ENCODE results near the gene PLEKHG2. TPM values are rescaled to one million over a fixed set of nuclear protein-coding genes. Genes with fewer than 3 reads are reported as not detected.

The PLEKHG2 gene
- total and polyA plus RNA-seq, 9 of the 15 experiments (the other 6 are each of a cell fraction or from before 2014, with no cell fraction given): 0.98 to 45.7 (median 9.8) TPM

GRCh38 chr19:39412867-39413271 lies 400 bp downstream of the PLEKHG2 start:
- Histone ChIP-seq H3K79me2 (ENCODE audit: control insufficient read depth, insufficient read depth, low read length) (peaks cover 50% of the 10 kb centered on the region), H3K4me1 (replicated peaks in 1 of 2; ENCODE audit: control insufficient read depth in 2 of 2, insufficient read depth in 2 of 2, low read length in 2 of 2) (peaks cover 36 to 75% of the 10 kb centered on the region in 2 experiments), H3K27ac (ENCODE audit: extremely low read depth, low read depth, low read length) (peak overlapping the region; percentile 84), H3K4me3 (peak overlapping the region; percentile 71), H3K27me3 (ENCODE audit: control insufficient read depth in 2 of 2, insufficient read depth in 2 of 2, low read length in 2 of 2) (no peaks in the 10 kb centered on the region), H2AFZ (ENCODE audit: low read depth, low read length) (peak overlapping the region; percentile 78), H3K9me3 (replicated peaks; ENCODE audit: control insufficient read depth, insufficient read depth, low read depth, low read length) (no peaks in the 10 kb centered on the region), H3K9ac (ENCODE audit: insufficient read depth in 1 of 2, low read depth in 2 of 2, low read length in 2 of 2) (peak overlapping the region; percentile 86 to 97), H4K20me1 (replicated peaks; ENCODE audit: control insufficient read depth, insufficient read depth, low read length) (peaks cover 4% of the 10 kb centered on the region; the same call in 1 of the 2 replicates), H3K9me1 (ENCODE audit: control insufficient read depth, insufficient read depth, low read length) (no peaks in the 10 kb centered on the region), H3K36me3 (ENCODE audit: control insufficient read depth, insufficient read depth, low read length) (peaks cover 23% of the 10 kb centered on the region; the same call in 2 of the 3 replicates), H3K4me2 (ENCODE audit: insufficient read depth, low read length) (peak overlapping the region; percentile 77)
- POLR2A ChIA-PET: interaction anchor here (0.6 to 1.7 kb wide), 5 partner anchors 11 to 23 kb away, joined by 3 to 15 read pairs (median 5); partner anchors contain the start of genes MED29, PAF1 and RPS16
- WGBS (ENCODE audit: insufficient coverage, low coverage, missing lambda C conversion rate): 0% methylated on average over 21 of the region's 24 CpGs
- FAIRE-seq: no peak
- intact Hi-C loops (cut with micrococcal nuclease): loop anchor here (1.0 to 5.0 kb wide), 3 partner anchors 16 to 291 kb away; no protein-coding TSS in a partner anchor
- peak in 1 of 4 experiments; percentile 22 for DNase-seq (ENCODE audit: extremely low read depth in 1 of 4, low spot score in 3 of 4)
- ATAC-seq: no peak
- in situ Hi-C loops (cut with MboI): no loop called here
- no TSS peak for BruUV-seq (replicated peaks)
- CTCF ChIA-PET (ENCODE audit: low intra/inter-chr PET ratio): interaction anchor here (0.7 to 3.7 kb wide), 7 partner anchors 11 to 302 kb away, joined by 3 to 74 read pairs (median 4); no protein-coding TSS in a partner anchor
- TF ChIP-seq CTCF (IDR thresholded peaks at IDR 0.05 in 2 of 3, conservative IDR thresholded peaks at IDR 0.05 in 1 of 3; ENCODE audit: insufficient read depth in 2 of 3, low read depth in 1 of 3, low read length in 3 of 3) (peak in 1 of 3 experiments; percentile 86; a peak in 1 of 6 replicates), ARID1B (IDR thresholded peaks at IDR 0.05) (0 out of 2 replicates have a peak, but pooled peaks have one; percentile 6), CREB1 (IDR thresholded peaks at IDR 0.05) (no peak), CREB1 (CRISPR knock-in tag; IDR thresholded peaks at IDR 0.05) (peak; percentile 40; the same call in 1 of the 2 replicates), RFX1 (IDR thresholded peaks at IDR 0.05) (no peak), ZFX (CRISPR knock-in tag; IDR thresholded peaks at IDR 0.05) (peak; percentile 39; the same call in 1 of the 2 replicates), MAX (CRISPR knock-in tag; IDR thresholded peaks at IDR 0.05) (peak; percentile 24; the same call in 1 of the 2 replicates), HDAC1 (IDR thresholded peaks at IDR 0.05) (0 out of 4 replicates have a peak, but pooled peaks of 1 of the 2 experiments have one; percentile 6), RBFOX2 (IDR thresholded peaks at IDR 0.05; ENCODE audit: low read depth, low read length) (peak; percentile 64), XRCC5 (IDR thresholded peaks at IDR 0.05; ENCODE audit: low read depth, low read length) (0 out of 2 replicates have a peak, but pooled peaks have one; percentile 5), DMBX1 (CRISPR knock-in tag; IDR thresholded peaks at IDR 0.05; ENCODE audit: borderline replicate concordance) (no peak), SIN3B (IDR thresholded peaks at IDR 0.05; ENCODE audit: low read depth) (peak; percentile 6; the same call in 1 of the 2 replicates), ZEB2 (IDR thresholded peaks at IDR 0.05) (0 out of 2 replicates have a peak, but pooled peaks have one; percentile 31), BRD9 (IDR thresholded peaks at IDR 0.05; ENCODE audit: low read depth, partially characterized antibody) (peak; percentile 6), ZBTB2 (IDR thresholded peaks at IDR 0.05) (0 out of 2 replicates have a peak, but pooled peaks have one; percentile 10), PHF8 (IDR thresholded peaks at IDR 0.05; ENCODE audit: borderline replicate concordance, low read length) (peak; percentile 29; the same call in 1 of the 2 replicates), SAP30 (IDR thresholded peaks at IDR 0.05; ENCODE audit: borderline replicate concordance, insufficient read depth, low read depth, low read length, poor library complexity, severe bottlenecking) (peak; percentile 20), DDX20 (tag; IDR thresholded peaks at IDR 0.05; ENCODE audit: low read depth) (no peak)
